Suprapubic skin (tissue), 4 donors: ENCODE measurements around the gene LPP.

Experiments
- CTCF ChIP-seq, 2 donors: fragments of 200-600 bp in 1 of 2; fragments of 450-650 bp in 1 of 2; sonication (generic) in 1 of 2; IDR thresholded peaks; one replicate each; pipeline ENCODE4 v1.5.1; 2016 to 2019; ENCODE audit warnings: antibody characterized with exemption in 2 of 2, mild to moderate bottlenecking in 1 of 2, moderate library complexity in 1 of 2
- EP300 ChIP-seq: sonication (generic); formaldehyde crosslinking; IDR thresholded peaks from one replicate; pipeline ENCODE4 v1.6.1; 2017; ENCODE audit warnings: antibody characterized with exemption
- POLR2AphosphoS5 ChIP-seq, 3 donors: sonication (generic); formaldehyde crosslinking; IDR thresholded peaks; one replicate each; pipeline ENCODE4 v1.6.1; 2017; ENCODE audit warnings: antibody characterized with exemption in 3 of 3

- TF ChIP-seq CTCF (IDR thresholded peaks at IDR 0.05) (no peak), EP300 (no peak), POLR2AphosphoS5 (IDR thresholded peaks at IDR 0.05) (no peak)
Observed at GRCh38 chr3:188332085-188332484, 178.1 kb downstream of the LPP start.
